ENCODE measurements around the gene GALNT14.

- TF ChIP-seq POLR2AphosphoS5 (IDR thresholded peaks at IDR 0.05; ENCODE audit: low read depth, low read length) (no peak), TAF1 (IDR thresholded peaks at IDR 0.05; ENCODE audit: low read depth, low read length) (no peak), POLR2A (IDR thresholded peaks at IDR 0.05; ENCODE audit: low read depth, low read length) (no peak), POU2F2 (IDR thresholded peaks at IDR 0.05; ENCODE audit: low read depth, low read length) (no peak), SPI1 (IDR thresholded peaks at IDR 0.05; ENCODE audit: low read depth, low read length) (no peak), PAX5 (IDR thresholded peaks at IDR 0.05; ENCODE audit: insufficient read depth, low read length, severe bottlenecking) (no peak)
Observed at GRCh38 chr2:31031132-31031706, 107.0 kb downstream of the GALNT14 start.

Measured in GM12891 (cell line).